NCI-H1417 (cell line): Measurements from ENCODE around the gene TGM3.

Experiments
- DNase-seq, 3 experiments: peaks; one replicate each; lab custom pipeline; 2025; lab: John Stamatoyannopoulos, UW

The TGM3 gene

GRCh38 chr20:2295886-2296515 is at the start of gene TGM3:
Gene TGM3 (plus strand): TSS chr20:2296001. CDS start chr20:2296064, 63 bp downstream.
- no peak for DNase-seq

DNA sequence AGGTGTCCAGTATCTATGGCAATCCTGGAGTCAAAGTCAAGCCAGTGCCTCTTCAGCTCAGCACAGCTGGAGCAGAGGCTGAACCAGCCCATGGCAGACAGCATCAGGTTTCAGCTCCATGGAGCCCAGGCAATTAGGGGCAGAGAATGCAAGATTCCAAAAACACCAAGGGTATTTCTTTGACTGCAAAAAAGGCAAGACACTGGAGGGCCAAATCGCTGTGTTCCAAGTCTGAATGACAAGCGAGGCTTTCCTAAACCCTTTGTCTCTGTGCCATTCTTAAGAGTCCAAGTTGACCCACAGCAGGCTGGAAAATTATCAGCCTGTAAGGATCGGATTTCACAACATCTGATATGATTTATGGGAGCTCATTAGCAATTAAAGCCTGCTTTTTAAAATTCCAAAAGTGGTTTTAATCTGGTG is 49.7 kb upstream of the TGM3 start:
- peak; percentile 71 to 94 (median 84) for DNase-seq

GRCh38 chr20:2248837-2249236 is 47.0 kb upstream of the TGM3 start:
- no peak for DNase-seq

- DNase-seq: no peak
Measured at GRCh38 chr20:2249935-2250334, 45.9 kb upstream of the TGM3 start.

DNA sequence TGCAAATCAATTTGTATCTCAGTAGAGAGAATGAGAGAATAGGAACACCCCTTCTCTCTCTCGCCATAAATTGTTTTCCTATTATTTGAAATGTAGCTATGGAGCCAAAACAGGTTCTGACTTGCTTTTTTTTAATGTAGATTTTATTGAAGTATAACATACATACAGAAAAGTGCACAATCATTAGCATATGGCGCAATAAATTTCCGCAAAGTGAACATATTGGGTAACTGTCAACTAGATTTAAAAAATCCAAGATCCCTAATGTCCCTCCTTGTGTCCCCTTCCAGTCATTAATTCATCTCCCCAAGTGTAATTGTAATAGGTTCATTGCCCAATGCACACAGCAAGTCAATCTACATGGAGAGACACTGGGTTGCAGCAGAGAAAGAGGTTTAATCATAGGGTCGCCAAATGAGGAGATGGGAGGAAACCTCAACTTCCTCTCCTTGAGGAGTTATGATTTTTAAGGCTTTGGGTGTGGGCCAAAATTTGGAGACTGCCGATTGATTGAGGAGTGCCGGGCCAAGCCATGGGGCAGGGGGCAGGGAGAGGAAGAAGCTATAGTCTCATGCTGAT is 43.3 kb upstream of the TGM3 start:
- DNase-seq: no peak

DNA sequence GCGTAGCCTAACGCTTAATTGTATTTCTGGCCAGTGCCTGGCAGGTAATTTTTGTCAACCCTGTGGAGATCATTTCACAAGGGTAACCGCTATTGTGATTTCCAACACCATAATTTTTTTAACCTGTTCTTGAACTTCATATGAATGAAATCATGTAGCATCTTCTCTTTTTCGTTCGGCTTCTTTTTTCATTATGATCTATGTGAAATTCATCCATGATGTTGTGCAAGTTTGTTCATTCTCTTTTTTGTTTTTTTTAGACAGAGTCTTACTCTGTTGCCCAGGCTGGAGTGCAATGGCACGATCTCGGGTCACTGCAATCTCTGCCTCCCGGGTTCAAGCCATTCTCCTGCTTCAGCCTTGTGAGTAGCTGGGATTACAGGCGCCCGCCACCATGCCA is 42.5 kb upstream of the TGM3 start:
- no peak for DNase-seq

DNA sequence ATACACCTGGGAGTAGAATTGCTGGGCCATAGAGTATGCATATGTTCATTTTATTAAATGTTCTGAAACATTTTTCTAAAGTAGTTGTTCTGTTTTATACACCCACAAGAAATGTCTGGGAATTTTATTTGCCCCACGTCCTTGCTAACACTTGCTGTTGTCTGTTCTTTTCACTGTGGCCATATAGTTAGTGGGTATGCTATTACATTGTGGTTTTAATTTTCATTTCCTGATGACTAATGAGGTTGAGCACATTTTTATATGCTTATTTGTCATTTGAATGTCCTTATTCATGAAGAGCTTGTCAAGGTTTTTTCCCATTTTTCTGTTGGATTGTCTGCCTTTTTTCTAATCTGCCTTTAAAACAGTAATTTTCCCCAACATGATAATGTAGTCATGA is 41.5 kb upstream of the TGM3 start:
- no peak for DNase-seq

DNA sequence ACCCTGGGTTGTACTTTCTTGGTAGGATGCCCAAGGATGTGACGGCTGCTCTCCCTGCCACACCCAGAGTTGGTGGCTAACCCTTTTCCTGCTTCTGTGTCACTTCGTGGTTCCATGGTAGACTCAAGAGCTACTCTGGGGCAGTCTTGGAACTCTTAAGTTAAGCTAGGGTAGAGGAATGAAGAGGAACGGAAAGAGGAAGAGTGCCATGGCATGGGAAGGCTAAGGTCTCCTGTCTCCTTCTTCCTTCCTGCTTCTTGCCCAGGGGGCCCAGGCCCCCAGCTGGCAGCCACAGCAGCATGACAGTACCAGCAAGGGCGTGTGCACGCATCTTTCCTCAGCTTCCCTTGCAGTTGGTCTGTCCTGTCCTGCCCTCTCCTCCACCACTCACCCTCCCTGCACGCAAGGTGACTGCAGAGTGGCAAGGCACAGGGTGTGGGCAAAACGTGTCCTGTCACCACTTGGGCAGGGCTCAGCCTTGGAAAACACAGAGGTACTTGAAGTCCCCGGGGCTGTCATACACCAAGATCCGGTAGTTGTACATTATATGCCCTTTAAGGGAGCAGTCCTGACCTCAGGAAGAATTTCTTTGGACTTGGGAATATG is 39.8 kb upstream of the TGM3 start:
- no peak for DNase-seq

DNA sequence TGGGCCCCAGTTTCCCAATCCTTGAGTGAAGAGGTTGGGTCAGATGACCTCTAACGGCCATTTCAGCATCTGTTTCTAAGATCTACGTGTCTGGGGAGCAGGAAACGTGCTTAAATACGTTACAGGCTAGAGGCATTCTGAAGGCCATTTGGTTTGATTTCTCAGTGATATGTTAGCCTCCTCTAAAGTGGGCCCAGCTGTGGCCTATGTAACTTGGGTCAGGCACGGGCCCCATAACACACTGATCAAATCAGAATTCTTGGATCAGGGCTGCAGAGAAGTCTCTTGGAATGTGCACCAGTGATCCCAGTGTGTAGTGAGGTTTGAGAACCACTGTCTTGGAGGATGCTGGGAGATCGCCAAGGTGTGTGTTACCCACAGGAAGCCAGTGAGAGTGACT is 36.1 kb upstream of the TGM3 start:
- DNase-seq: no peak

DNA sequence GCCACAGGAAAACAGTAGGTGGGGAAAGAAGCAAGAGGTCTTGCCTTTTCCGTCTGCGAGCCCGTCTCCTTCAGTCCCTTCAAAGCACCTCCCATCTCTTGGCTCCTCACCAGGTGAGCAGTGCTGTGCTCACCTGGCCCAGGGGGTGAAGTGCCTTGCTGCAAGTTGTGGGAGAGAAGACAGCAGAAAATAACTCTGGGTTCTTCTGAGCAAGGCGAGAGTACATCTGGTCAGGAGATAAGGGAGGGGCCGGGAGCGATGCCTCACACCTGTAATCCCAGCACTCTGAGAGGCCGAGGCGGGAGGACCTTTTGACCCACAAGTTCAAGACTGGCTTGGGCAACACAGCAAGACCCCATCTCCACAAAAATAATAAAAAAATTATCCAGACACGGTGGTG is 35.6 kb upstream of the TGM3 start:
- DNase-seq: no peak

- no peak for DNase-seq
Measured at GRCh38 chr20:2261046-2261485, 34.7 kb upstream of the TGM3 start.

- no peak for DNase-seq
Measured at GRCh38 chr20:2261629-2262028, 34.2 kb upstream of the TGM3 start.

GRCh38 chr20:2264118-2264517 is 31.7 kb upstream of the TGM3 start:
- DNase-seq: no peak

GRCh38 chr20:2264621-2265374 is 31.0 kb upstream of the TGM3 start:
- DNase-seq: peak in 1 of 3 experiments; percentile 53

DNA sequence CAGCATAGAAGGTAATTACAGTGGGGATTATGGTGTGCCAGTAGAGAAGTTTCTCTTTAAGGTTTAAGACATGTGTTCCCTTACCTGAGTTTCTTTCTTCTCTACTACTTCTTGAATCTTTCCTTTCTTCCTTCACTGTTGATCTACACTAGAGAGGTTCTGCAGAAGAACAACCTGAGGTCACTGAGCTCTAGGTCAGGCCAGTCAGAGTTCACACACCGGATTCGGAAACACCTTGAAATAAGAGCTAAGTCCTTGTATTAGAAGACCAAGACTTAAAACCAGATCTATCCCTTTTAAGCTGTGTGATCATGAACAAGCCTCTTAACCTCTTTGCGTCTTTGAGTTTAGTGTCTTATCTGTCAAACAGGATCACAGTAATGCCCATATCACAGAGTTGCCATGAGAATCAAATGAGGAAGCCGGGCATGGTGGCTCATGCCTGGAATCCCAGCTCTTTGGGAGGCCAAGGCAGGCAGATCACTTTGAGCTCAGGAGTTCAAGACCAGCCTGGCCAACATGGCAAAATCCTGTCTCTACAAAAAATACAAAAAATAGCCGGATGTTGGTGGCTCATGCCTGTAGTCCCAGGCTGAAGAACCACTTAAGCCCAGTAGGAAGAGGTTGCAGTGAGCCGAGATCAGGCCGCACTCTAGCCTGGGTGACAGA is 22.0 kb upstream of the TGM3 start:
- no peak for DNase-seq

- DNase-seq: no peak
Measured at GRCh38 chr20:2276015-2276414, 19.8 kb upstream of the TGM3 start.

GRCh38 chr20:2279253-2279779 is 16.5 kb upstream of the TGM3 start:
- peak in 1 of 3 experiments; percentile 32 for DNase-seq

GRCh38 chr20:2280082-2280481 is 15.7 kb upstream of the TGM3 start:
- no peak for DNase-seq

- DNase-seq: no peak
Measured at GRCh38 chr20:2281563-2281962, 14.2 kb upstream of the TGM3 start.

DNA sequence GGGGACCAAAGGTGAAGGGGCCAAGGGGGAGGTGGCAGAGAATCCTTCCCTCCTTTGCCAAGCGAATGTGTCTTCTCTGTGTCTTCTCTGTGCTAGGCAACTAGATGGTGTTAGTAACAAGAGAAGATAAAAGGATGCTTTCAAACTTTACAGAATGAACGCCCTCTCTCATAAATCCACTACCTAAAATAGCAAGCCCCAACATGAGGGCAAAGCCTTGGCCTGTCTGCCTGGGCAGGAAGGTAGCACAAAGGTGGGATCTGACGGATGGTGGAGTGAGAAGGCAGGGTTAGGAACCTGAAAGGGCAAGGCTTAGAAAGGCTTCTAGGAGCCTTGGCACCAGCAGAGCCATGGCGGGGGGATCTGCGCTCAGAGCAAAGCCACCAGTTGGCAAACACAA is 13.6 kb upstream of the TGM3 start:
- no peak for DNase-seq

GRCh38 chr20:2283706-2284423 is 11.9 kb upstream of the TGM3 start:
- no peak for DNase-seq
